ENCODE data around the gene HES4. TPM values are rescaled to one million over a fixed set of nuclear protein-coding genes. Genes with fewer than 3 reads are reported as not detected.
"Not testable (repeated sequence)": the region's sequence is repeated elsewhere in the genome, so short reads cannot be mapped to it uniquely, and the experiment has no call there.

The HES4 gene
- total RNA-seq, 3 donors from 2014 or later = 8.3 to 36.4 (median 34.2) TPM

DNA sequence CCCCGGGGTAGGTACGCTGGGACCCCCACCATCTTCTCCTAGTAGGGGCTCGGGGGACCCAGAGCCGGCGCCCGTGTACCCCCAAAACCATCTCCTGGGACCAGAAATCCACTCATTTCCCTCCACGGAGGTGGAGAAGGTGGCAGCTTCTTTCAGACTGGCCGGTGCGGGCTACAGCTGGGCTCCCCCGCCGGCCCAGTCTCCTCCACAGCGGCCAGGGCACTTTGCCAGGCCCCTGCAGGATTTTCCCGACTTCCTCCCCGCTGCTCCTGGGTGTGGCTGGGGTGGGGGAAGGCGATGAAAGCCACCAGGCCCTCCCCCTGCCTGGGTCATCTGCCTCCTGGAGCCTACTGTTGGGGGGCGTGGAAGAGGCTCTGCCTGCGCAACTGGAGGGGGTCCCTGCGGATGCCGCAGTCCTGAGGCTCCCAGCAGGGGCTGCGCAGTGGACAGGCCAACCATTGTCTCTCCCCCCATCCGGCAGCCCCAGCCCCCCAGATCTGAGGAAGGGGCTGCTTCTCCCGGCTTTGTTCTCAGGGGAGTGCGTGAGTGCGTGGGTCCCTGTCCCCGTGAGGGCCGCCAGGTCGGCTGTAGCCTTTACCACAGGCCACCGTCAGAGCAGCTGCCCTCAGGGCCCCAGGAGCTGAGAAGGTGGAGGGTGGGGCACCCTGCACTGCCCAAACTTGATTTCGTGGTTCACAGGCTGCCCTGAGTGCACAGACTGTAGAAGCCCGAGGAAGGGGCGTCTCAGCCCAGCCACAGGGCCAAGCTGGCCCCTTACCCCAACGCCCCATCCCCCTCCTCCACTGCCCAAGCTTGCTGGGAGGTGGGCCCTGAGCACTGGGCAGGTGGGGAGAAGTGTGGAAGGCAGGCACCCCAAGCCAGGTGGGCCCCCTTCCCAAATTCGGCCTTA, 21.4 kb upstream of the HES4 start:
- Histone ChIP-seq H3K4me3 (peak overlapping the region; percentile 61 to 84 (median 80)), H3K27ac (peak overlapping the region; percentile 92 to 98), H3K4me1 (peaks cover 4 to 18% of the 10 kb centered on the region in 2 donors), H3K9me3 (no peaks in the 10 kb centered on the region), H3K36me3 (no peaks in the 10 kb centered on the region), H3K27me3 (no peaks in the 10 kb centered on the region)
- peak; percentile 54 to 88 for DNase-seq (ENCODE audit: low spot score in 2 of 2)
- TF ChIP-seq POLR2A (IDR thresholded peaks at IDR 0.05) (no peak), POLR2AphosphoS5 (IDR thresholded peaks at IDR 0.05) (no peak)
- TF ChIP-seq, protein P1, sequence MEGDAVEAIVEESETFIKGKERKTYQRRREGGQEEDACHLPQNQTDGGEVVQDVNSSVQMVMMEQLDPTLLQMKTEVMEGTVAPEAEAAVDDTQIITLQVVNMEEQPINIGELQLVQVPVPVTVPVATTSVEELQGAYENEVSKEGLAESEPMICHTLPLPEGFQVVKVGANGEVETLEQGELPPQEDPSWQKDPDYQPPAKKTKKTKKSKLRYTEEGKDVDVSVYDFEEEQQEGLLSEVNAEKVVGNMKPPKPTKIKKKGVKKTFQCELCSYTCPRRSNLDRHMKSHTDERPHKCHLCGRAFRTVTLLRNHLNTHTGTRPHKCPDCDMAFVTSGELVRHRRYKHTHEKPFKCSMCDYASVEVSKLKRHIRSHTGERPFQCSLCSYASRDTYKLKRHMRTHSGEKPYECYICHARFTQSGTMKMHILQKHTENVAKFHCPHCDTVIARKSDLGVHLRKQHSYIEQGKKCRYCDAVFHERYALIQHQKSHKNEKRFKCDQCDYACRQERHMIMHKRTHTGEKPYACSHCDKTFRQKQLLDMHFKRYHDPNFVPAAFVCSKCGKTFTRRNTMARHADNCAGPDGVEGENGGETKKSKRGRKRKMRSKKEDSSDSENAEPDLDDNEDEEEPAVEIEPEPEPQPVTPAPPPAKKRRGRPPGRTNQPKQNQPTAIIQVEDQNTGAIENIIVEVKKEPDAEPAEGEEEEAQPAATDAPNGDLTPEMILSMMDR (IDR thresholded peaks at IDR 0.05) = no peak
- intact Hi-C loops (cut with DNase I; ENCODE audit: low total_unique reads) = loop anchor here (10.0 kb wide), 1 partner anchor 464 kb away; no protein-coding TSS in a partner anchor

DNA sequence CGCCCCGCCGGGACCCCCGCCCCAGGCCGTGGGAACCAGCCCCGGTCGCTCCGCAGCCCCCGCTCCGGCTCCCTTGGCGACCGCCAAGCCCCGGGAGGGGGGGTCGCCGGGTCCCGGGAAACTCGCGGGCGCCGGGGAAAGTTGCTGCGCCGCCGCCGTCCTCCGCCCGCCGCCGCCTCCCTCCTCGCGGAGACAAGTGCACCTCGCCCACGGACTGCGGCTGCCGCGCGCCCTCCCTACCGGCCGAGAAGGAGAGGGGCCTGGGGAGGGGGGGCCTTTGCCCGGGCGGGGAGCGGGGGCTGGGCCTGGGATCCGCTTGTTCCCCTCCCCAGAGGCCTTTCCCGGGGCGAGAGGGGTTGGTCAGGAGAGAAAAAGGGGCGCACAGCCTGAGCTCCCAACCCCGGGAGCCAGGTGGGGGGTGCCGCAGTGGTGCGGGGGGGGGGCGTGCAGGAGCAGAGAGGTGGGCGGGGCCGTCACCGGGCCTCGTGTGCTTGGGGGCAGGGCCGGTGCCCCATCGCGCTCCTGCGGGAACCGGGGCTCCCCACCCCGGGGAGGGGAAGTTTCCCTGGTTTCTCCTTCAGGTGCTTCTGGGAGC, 20.6 kb upstream of the HES4 start:
- Histone ChIP-seq H3K27ac (peak overlapping the region; percentile 92 to 98), H3K4me1 (peaks cover 4 to 18% of the 10 kb centered on the region in 2 donors), H3K36me3 (no peaks in the 10 kb centered on the region), H3K27me3 (no peaks in the 10 kb centered on the region), H3K4me3 (peak overlapping the region; percentile 61 to 84 (median 80)), H3K9me3 (no peaks in the 10 kb centered on the region)
- intact Hi-C loops (cut with DNase I; ENCODE audit: low total_unique reads) = loop anchor here (10.0 kb wide), 1 partner anchor 464 kb away; no protein-coding TSS in a partner anchor
- no peak for DNase-seq (ENCODE audit: low spot score in 2 of 2)
- TF ChIP-seq, protein P1 (IDR thresholded peaks at IDR 0.05) = no peak
- TF ChIP-seq POLR2A (IDR thresholded peaks at IDR 0.05) (no peak), POLR2AphosphoS5 (IDR thresholded peaks at IDR 0.05) (no peak)

DNA sequence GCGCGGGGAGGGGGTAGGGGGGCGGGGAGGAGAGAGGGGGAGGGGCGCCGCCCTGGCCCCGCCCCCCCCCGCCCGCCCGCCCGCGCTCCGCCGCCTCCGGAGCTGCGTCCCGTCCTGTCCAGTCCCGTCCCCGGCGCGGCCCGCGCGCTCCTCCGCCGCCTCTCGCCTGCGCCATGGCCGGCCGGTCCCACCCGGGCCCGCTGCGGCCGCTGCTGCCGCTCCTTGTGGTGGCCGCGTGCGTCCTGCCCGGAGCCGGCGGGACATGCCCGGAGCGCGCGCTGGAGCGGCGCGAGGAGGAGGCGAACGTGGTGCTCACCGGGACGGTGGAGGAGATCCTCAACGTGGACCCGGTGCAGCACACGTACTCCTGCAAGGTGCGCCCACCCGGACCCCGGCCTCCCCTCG, 20.1 kb upstream of the HES4 start, which contains the start of gene AGRN:
Gene AGRN (plus strand): TSS at position 121 of the 405 bp plus-strand sequence. CDS start 53 bp downstream, at position 174.
- intact Hi-C loops (cut with DNase I; ENCODE audit: low total_unique reads) = loop anchor here (10.0 kb wide), 1 partner anchor 465 kb away; no protein-coding TSS in a partner anchor
- no peak for DNase-seq (ENCODE audit: low spot score in 2 of 2)
- Histone ChIP-seq H3K36me3 (no peaks in the 10 kb centered on the region), H3K4me1 (peaks cover 4 to 18% of the 10 kb centered on the region in 2 donors), H3K9me3 (no peaks in the 10 kb centered on the region), H3K4me3 (peak within 1 kb of the TSS; percentile 61 to 84 (median 80)), H3K27me3 (no peaks in the 10 kb centered on the region), H3K27ac (peak within 1 kb of the TSS; percentile 92 to 98)
- TF ChIP-seq, protein P1 (IDR thresholded peaks at IDR 0.05) = no peak
- TF ChIP-seq POLR2AphosphoS5 (IDR thresholded peaks at IDR 0.05) (no peak), POLR2A (IDR thresholded peaks at IDR 0.05) (no peak)

DNA sequence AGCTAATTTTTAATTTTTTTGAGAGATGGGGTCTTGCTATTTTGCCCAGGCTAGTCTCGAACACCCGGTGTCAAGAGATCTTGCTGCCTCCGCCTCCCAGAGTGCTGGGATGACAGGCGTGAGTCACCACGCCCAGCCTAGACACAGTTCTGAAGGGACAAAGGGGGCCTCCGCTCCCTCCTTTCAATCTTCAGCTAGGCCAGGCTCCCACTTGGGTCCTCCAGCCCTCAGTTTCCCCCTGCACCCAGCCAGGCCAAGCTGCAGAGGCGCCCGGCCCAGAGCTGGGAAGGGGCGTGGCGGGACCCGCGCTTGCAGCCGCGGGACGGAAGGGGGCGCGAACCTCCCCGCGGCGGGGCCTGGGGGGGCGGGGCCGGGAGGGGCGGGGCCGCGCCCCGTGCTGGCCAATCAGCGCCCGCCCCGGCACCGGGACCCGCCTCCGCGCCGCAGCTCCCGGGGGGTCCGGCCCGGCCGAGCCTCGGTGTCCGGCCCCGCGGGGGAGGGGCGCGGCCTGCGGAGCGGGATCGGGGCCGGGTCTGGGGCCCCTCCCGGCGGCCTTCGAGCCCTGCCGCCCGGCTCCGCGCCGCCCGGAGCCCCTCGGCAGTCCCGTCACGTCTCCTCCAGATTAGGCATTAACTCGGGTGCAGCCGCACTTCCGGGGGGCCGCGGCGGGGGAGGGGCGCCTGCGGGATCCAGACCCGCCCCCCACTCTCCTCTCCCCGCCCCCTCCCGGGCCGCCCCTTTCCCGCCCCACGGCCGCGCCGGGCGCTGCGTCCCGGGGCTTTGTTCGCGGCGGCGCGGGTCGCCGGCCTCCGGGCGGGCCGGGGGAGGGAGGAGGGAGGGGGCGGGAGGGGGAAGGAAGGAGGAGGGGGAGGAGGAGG, 19.5 kb upstream of the HES4 start:
- peak overlapping the region; percentile 61 to 84 (median 80) for H3K4me3 ChIP-seq
- intact Hi-C loops (cut with DNase I; ENCODE audit: low total_unique reads) = no loop called here
- peak; percentile 80 to 81 for DNase-seq (ENCODE audit: low spot score in 2 of 2)
- TF ChIP-seq POLR2A (IDR thresholded peaks at IDR 0.05) (no peak), POLR2AphosphoS5 (IDR thresholded peaks at IDR 0.05) (no peak)
- TF ChIP-seq, protein P1 (IDR thresholded peaks at IDR 0.05) = no peak
- peaks cover 2 to 17% of the 10 kb centered on the region in 2 donors for H3K4me1 ChIP-seq
- no peaks in the 10 kb centered on the region for H3K36me3 ChIP-seq
- H3K27me3 ChIP-seq = no peaks in the 10 kb centered on the region
- H3K27ac ChIP-seq = peak overlapping the region; percentile 92 to 98
- H3K9me3 ChIP-seq = no peaks in the 10 kb centered on the region

DNA sequence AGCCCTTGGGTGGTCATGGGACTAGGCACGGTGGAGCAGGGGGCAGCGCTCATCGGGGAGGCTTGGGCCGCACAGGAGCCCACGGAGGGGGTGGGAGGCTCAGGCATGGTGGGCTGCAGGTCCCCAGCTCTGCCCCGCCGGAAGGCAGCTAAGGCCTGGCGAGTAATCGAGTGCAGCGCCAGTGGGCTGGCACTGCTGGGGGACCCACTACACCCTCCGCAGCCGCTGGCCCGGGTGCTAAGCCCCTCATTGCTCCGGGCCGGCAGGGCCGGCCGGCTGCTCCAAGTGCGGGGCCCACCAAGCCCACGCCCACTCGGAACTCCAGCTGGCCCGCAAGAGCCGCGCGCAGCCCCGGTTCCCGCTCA, 18.4 kb upstream of the HES4 start:
- H3K4me3 ChIP-seq; H3K4me1 ChIP-seq; intact Hi-C loops (cut with DNase I; ENCODE audit: low total_unique reads); DNase-seq (ENCODE audit: low spot score in 2 of 2); H3K9me3 ChIP-seq; H3K27me3 ChIP-seq; H3K36me3 ChIP-seq; H3K27ac ChIP-seq: not testable (repeated sequence)

DNA sequence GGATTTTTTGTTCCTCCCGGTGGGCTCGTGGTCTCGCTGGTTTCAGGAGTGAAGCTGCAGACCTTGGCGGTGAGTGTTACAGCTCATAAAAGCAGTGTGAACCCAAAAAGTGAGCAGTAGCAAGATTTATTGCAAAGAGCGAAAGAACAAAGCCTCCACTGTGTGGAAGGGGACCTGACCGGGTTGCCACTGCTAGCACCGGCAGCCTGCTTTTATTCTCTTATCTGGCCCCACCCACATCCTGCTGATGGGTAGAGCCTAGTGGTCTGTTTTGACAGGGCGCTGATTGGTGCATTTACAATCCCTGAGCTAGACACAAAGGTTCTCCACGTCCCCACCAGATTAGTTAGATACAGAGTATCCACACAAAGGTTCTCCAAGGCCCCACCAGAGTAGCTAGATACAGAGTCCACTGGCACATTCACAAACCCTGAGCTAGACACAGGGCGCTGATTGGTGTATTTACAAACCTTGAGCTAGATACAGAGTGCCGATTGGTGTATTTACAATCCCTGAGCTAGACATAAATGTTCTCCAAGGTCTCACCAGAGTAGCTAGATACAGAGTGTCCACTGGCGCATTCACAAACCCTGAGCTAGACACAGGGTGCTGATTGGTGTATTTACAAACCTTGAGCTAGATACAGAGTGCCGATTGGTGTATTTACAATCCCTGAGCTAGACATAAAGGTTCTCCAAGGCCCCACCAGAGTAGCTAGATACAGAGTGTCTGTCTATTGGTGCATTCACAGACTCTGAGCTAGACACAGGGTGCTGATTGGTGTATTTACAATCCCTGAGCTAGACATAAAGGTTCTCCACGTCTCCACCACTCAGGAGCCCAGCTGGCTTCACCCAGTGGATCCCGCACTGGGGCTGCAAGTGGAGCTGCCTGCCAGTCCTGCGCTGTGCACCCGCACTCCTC, 17.8 kb upstream of the HES4 start:
- H3K27me3 ChIP-seq; H3K27ac ChIP-seq; H3K9me3 ChIP-seq; H3K4me1 ChIP-seq; intact Hi-C loops (cut with DNase I; ENCODE audit: low total_unique reads); H3K4me3 ChIP-seq; H3K36me3 ChIP-seq; DNase-seq (ENCODE audit: low spot score in 2 of 2): not testable (repeated sequence)

Data from breast epithelium (tissue), 4 donors.